ENCODE results near the gene CDH12. TPM values are rescaled to one million over a fixed set of nuclear protein-coding genes. Genes with fewer than 3 reads are reported as not detected.
A peak's percentile ranks its signal among the peaks of the same experiment; 100 is the strongest.

The CDH12 gene
- total and polyA plus RNA-seq, 4 donors = 5.8 to 29.9 (median 8.2) TPM

DNA sequence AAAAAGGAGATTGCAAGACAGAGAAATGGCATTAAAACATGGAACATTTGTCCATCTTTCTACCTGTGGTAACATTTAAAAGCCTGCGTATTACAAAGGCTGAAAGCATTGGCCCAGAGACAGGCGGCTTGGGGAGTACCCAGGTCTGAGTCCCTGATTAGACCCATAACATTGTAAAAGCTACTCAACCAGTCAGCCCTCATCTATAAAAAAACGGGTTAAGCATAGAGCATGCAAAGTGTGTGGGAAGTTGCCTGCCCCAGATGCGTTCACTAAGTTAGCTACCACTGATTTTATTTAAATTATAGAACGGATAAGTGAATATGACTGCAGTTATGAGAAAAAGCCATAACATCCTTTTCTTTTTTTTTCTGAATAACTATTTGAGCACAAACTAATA, 276.1 kb downstream of the CDH12 start:
- Histone ChIP-seq H3K27ac (ENCODE audit: low read depth, low read length) (no peak overlapping the region), H3K27me3 (ENCODE audit: control insufficient read depth, insufficient read depth, low read length) (no peaks in the 10 kb centered on the region), H3K4me1 (ENCODE audit: control insufficient read depth, insufficient read depth, low read length) (no peaks in the 10 kb centered on the region), H3K4me3 (ENCODE audit: low read depth, low read length) (no peak overlapping the region), H3K9me3 (ENCODE audit: control insufficient read depth, insufficient read depth, low read length) (no peaks in the 10 kb centered on the region), H3K36me3 (ENCODE audit: control insufficient read depth, insufficient read depth, low read length) (no peaks in the 10 kb centered on the region)
- no CpG with 5 or more reads among the region's 5 CpGs for WGBS (ENCODE audit: insufficient coverage)
- no peak for DNase-seq (ENCODE audit: low read depth in 4 of 6, low spot score in 6 of 6)

GRCh38 chr5:22572941-22573340, 280.2 kb downstream of the CDH12 start:
- H3K9me3 ChIP-seq (ENCODE audit: control insufficient read depth, insufficient read depth, low read length) = no peaks in the 10 kb centered on the region
- H3K27me3 ChIP-seq (ENCODE audit: control insufficient read depth, insufficient read depth, low read length) = no peaks in the 10 kb centered on the region
- no peak for DNase-seq (ENCODE audit: low read depth in 4 of 6, low spot score in 6 of 6)
- no peak overlapping the region for H3K4me3 ChIP-seq (ENCODE audit: low read depth, low read length)
- no peaks in the 10 kb centered on the region for H3K36me3 ChIP-seq (ENCODE audit: control insufficient read depth, insufficient read depth, low read length)
- H3K4me1 ChIP-seq (ENCODE audit: control insufficient read depth, insufficient read depth, low read length) = no peaks in the 10 kb centered on the region
- H3K27ac ChIP-seq (ENCODE audit: low read depth, low read length) = no peak overlapping the region

DNA sequence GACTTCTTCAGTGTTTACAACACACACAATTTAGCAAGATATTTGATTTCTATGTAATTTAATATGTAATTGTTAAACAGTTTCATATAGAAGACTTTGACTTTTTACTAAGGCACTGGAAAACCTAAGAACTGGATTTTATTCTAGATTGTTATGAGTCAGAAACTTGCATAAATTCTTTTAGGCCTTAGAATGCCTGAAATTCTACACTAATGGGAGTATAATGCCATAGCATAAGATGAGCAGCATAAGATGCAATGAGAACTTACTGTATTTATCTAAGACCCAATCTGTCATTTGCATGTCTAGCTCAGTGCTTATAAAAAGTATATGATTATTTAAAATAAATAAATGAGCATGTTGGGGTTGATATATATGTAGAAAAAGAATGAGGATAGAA, 285.2 kb downstream of the CDH12 start:
- Histone ChIP-seq H3K36me3 (ENCODE audit: control insufficient read depth, insufficient read depth, low read length) (no peaks in the 10 kb centered on the region), H3K9me3 (ENCODE audit: control insufficient read depth, insufficient read depth, low read length) (no peaks in the 10 kb centered on the region), H3K4me1 (ENCODE audit: control insufficient read depth, insufficient read depth, low read length) (no peaks in the 10 kb centered on the region), H3K27ac (ENCODE audit: low read depth, low read length) (no peak overlapping the region), H3K27me3 (ENCODE audit: control insufficient read depth, insufficient read depth, low read length) (no peaks in the 10 kb centered on the region), H3K4me3 (ENCODE audit: low read depth, low read length) (no peak overlapping the region)
- DNase-seq (ENCODE audit: low read depth in 4 of 6, low spot score in 6 of 6) = no peak

- H3K27me3 ChIP-seq (ENCODE audit: control insufficient read depth, insufficient read depth, low read length) = no peaks in the 10 kb centered on the region
- 100% methylated on average over 1 of the region's 3 CpGs for WGBS (ENCODE audit: insufficient coverage)
- DNase-seq (ENCODE audit: low read depth in 4 of 6, low spot score in 6 of 6) = no peak
Observed at GRCh38 chr5:22560147-22560546, 293.0 kb downstream of the CDH12 start.

DNA sequence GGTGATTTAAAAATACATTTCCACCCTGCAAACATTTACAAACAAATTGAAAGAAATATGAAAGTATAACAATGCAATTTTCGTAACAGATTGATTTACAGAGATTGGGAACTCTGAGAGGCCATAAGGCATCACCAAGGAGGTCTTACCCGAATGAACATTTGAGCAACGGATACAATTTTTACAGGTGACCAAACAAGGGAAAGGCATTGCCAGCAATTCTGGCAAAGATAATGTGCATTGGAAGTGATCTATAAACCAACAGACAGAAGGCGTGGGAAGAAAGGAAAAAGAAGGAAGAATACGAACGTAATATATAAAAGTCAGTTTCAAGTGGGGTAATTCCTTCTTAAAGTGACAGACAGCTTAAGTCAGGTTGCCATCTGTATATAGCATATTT, 295.9 kb downstream of the CDH12 start:
- no peak for DNase-seq (ENCODE audit: low read depth in 4 of 6, low spot score in 6 of 6)
- H3K4me1 ChIP-seq (ENCODE audit: control insufficient read depth, insufficient read depth, low read length) = no peaks in the 10 kb centered on the region
- H3K27ac ChIP-seq (ENCODE audit: low read depth, low read length) = no peak overlapping the region
- H3K27me3 ChIP-seq (ENCODE audit: control insufficient read depth, insufficient read depth, low read length) = no peaks in the 10 kb centered on the region
- H3K36me3 ChIP-seq (ENCODE audit: control insufficient read depth, insufficient read depth, low read length) = no peaks in the 10 kb centered on the region
- no peak overlapping the region for H3K4me3 ChIP-seq (ENCODE audit: low read depth, low read length)
- 87% methylated on average over 5 of the region's 6 CpGs for WGBS (ENCODE audit: insufficient coverage)
- H3K9me3 ChIP-seq (ENCODE audit: control insufficient read depth, insufficient read depth, low read length) = no peaks in the 10 kb centered on the region

More at GRCh38 chr5:22560147-22560546, 293.0 kb downstream of the CDH12 start:
- Histone ChIP-seq H3K4me3 (ENCODE audit: low read depth, low read length) (no peak overlapping the region), H3K36me3 (ENCODE audit: control insufficient read depth, insufficient read depth, low read length) (no peaks in the 10 kb centered on the region), H3K9me3 (ENCODE audit: control insufficient read depth, insufficient read depth, low read length) (no peaks in the 10 kb centered on the region), H3K4me1 (ENCODE audit: control insufficient read depth, insufficient read depth, low read length) (no peaks in the 10 kb centered on the region), H3K27ac (ENCODE audit: low read depth, low read length) (no peak overlapping the region)

GRCh38 chr5:22554475-22554874, 298.7 kb downstream of the CDH12 start:
- Histone ChIP-seq H3K4me3 (ENCODE audit: low read depth, low read length) (no peak overlapping the region), H3K36me3 (ENCODE audit: control insufficient read depth, insufficient read depth, low read length) (no peaks in the 10 kb centered on the region), H3K4me1 (ENCODE audit: control insufficient read depth, insufficient read depth, low read length) (no peaks in the 10 kb centered on the region), H3K9me3 (ENCODE audit: control insufficient read depth, insufficient read depth, low read length) (no peaks in the 10 kb centered on the region), H3K27me3 (ENCODE audit: control insufficient read depth, insufficient read depth, low read length) (no peaks in the 10 kb centered on the region), H3K27ac (ENCODE audit: low read depth, low read length) (no peak overlapping the region)
- no peak for DNase-seq (ENCODE audit: low read depth in 4 of 6, low spot score in 6 of 6)

GRCh38 chr5:22549876-22550671, 303.1 kb downstream of the CDH12 start:
- no peaks in the 10 kb centered on the region for H3K9me3 ChIP-seq (ENCODE audit: control insufficient read depth, insufficient read depth, low read length)
- DNase-seq (ENCODE audit: low read depth in 4 of 6, low spot score in 6 of 6) = no peak
- no peak overlapping the region for H3K4me3 ChIP-seq (ENCODE audit: low read depth, low read length)
- no peak overlapping the region for H3K27ac ChIP-seq (ENCODE audit: low read depth, low read length)
- H3K36me3 ChIP-seq (ENCODE audit: control insufficient read depth, insufficient read depth, low read length) = no peaks in the 10 kb centered on the region
- WGBS (ENCODE audit: insufficient coverage) = 97% methylated on average over 4 of the region's 4 CpGs
- H3K4me1 ChIP-seq (ENCODE audit: control insufficient read depth, insufficient read depth, low read length) = no peaks in the 10 kb centered on the region
- H3K27me3 ChIP-seq (ENCODE audit: control insufficient read depth, insufficient read depth, low read length) = no peaks in the 10 kb centered on the region

DNA sequence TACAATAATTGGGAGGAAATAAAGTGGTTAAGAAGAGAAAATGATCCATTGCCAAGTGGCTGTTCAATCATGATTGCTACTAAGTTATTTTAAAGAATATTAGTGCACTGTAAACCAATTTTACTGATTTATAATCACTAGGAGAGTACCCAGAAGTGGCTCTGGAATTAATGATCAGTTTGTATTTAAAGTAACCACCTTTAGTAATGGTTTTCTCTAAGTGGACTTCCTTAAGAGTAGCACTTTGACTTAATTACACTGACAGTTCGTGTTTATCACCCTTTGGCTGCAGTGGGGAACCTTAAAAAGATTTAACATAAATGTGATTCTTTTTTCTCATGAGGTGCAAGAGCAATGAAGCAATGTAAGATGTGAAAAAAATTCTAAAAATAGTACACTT, 310.8 kb downstream of the CDH12 start:
- no peaks in the 10 kb centered on the region for H3K27me3 ChIP-seq (ENCODE audit: control insufficient read depth, insufficient read depth, low read length)
- H3K27ac ChIP-seq (ENCODE audit: low read depth, low read length) = no peak overlapping the region
- peak in 1 of 6 donors; percentile 73 for DNase-seq (ENCODE audit: low read depth in 4 of 6, low spot score in 6 of 6)
- no peak overlapping the region for H3K4me3 ChIP-seq (ENCODE audit: low read depth, low read length)
- no peaks in the 10 kb centered on the region for H3K9me3 ChIP-seq (ENCODE audit: control insufficient read depth, insufficient read depth, low read length)
- no peaks in the 10 kb centered on the region for H3K4me1 ChIP-seq (ENCODE audit: control insufficient read depth, insufficient read depth, low read length)
- no peaks in the 10 kb centered on the region for H3K36me3 ChIP-seq (ENCODE audit: control insufficient read depth, insufficient read depth, low read length)
- no CpG with 5 or more reads among the region's 1 CpG for WGBS (ENCODE audit: insufficient coverage)

DNA sequence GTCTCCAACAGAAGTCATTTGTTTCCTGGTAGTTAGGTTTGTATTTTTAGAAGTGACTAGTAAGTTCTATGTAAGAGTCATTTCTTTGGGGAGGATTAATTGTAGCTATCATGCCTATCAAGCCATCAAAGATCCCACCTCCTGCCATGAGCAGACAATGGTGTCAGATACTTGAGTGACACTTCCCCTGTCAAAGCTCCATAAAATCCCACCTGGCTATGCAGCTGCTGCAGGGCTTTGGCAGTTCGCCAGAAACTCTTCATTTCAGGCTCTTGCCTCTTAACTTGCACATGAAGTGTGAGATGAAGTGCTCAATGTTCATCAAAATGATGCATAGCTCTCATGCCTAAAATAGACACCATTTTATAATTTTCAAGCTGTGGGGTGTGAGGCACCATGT, 312.1 kb downstream of the CDH12 start:
- Histone ChIP-seq H3K4me3 (ENCODE audit: low read depth, low read length) (no peak overlapping the region), H3K27ac (ENCODE audit: low read depth, low read length) (no peak overlapping the region), H3K4me1 (ENCODE audit: control insufficient read depth, insufficient read depth, low read length) (no peaks in the 10 kb centered on the region), H3K27me3 (ENCODE audit: control insufficient read depth, insufficient read depth, low read length) (no peaks in the 10 kb centered on the region), H3K9me3 (ENCODE audit: control insufficient read depth, insufficient read depth, low read length) (no peaks in the 10 kb centered on the region), H3K36me3 (ENCODE audit: control insufficient read depth, insufficient read depth, low read length) (no peaks in the 10 kb centered on the region)
- peak in 2 of 6 donors; percentile 25 to 31 for DNase-seq (ENCODE audit: low read depth in 4 of 6, low spot score in 6 of 6)
- no CpG with 5 or more reads among the region's 1 CpG for WGBS (ENCODE audit: insufficient coverage)

DNA sequence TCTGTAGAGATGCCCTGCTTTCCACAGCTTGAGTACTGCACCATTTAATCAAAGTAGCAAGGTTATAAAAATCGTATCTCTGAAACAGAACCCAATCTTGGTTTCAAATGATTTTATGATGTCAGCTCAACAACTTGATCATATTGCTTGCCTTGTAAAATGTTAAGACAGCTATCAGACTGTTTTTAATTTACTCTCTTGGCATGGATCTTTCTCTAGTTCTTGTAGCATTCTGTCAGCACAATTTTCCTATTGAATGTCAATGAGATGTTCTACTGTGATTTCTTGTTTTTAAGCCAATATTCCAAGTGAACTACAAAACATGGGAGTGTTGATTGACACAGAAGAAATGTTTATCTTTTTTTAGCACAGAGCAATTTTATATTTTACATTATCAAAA, 313.4 kb downstream of the CDH12 start:
- DNase-seq (ENCODE audit: low read depth in 4 of 6, low spot score in 6 of 6) = peak in 1 of 6 donors; percentile 57
- H3K4me1 ChIP-seq (ENCODE audit: control insufficient read depth, insufficient read depth, low read length) = no peaks in the 10 kb centered on the region
- H3K9me3 ChIP-seq (ENCODE audit: control insufficient read depth, insufficient read depth, low read length) = no peaks in the 10 kb centered on the region
- no peaks in the 10 kb centered on the region for H3K36me3 ChIP-seq (ENCODE audit: control insufficient read depth, insufficient read depth, low read length)
- H3K27me3 ChIP-seq (ENCODE audit: control insufficient read depth, insufficient read depth, low read length) = no peaks in the 10 kb centered on the region
- no peak overlapping the region for H3K4me3 ChIP-seq (ENCODE audit: low read depth, low read length)
- WGBS (ENCODE audit: insufficient coverage) = no CpG with 5 or more reads among the region's 1 CpG
- no peak overlapping the region for H3K27ac ChIP-seq (ENCODE audit: low read depth, low read length)
